BJ (cell line): ENCODE results near the gene C16orf86. TPM values are rescaled to one million over a fixed set of nuclear protein-coding genes. Genes with fewer than 3 reads are reported as not detected.

Experiments
- CTCF ChIA-PET: fragments of 350-600 bp; formaldehyde crosslinking; extraction: SDS; loops from one replicate; lab custom pipeline; 2021; ENCODE audit warnings: antibody characterized with exemption, inconsistent platforms; lab: Yijun Ruan, JAX
- POLR2A ChIA-PET: fragments of 300-600 bp; sonication (Branson Sonifier 250); formaldehyde crosslinking; extraction: SDS; loops from one replicate; lab custom pipeline; 2021; ENCODE audit warnings: antibody characterized with exemption; lab: Charles Lee
- DNase-seq: peaks from one replicate; pipeline ENCODE4 v3.0.0-alpha.2; 2011; ENCODE audit warnings: low read depth
- H3K27me3 ChIP-seq: 2 replicates; pipeline ENCODE4 v1.6.0; 2011; ENCODE audit warnings: low read length; ENCODE audit not compliant: control insufficient read depth, insufficient read depth
- H3K36me3 ChIP-seq: 2 replicates; pipeline ENCODE4 v1.5.1; 2011; ENCODE audit warnings: low read length; ENCODE audit not compliant: control insufficient read depth, insufficient read depth
- H3K4me3 ChIP-seq: 2 replicates; pipeline ENCODE4 v1.5.1; 2011; ENCODE audit warnings: low read depth, mild to moderate bottlenecking, control low read depth, low read length
- CTCF ChIP-seq: IDR thresholded peaks from 2 replicates; pipeline ENCODE4 v1.5.1; 2011; ENCODE audit warnings: low read depth, mild to moderate bottlenecking, control low read depth, inconsistent platforms, low read length, moderate library complexity; ENCODE audit not compliant: insufficient read depth
- polyA plus RNA-seq: library from polyadenylated mRNA; depleted of rRNA; stranded (reverse); fragments of >200 nt; gene quantifications from 2 replicates; pipeline ENCODE4 v1.2.3, GENCODE V29; 2011

The C16orf86 gene
- polyA plus RNA-seq, 1 experiment, result 1.5 TPM

GRCh38 chr16:67674851-67675578 lies 8.4 kb downstream of the C16orf86 start:
- Histone ChIP-seq H3K36me3 (0 out of 2 replicates have a peak, but pooled peaks cover 3% of the 10 kb centered on the region), H3K4me3 (no peak overlapping the region), H3K27me3 (no peaks in the 10 kb centered on the region)
- TF ChIP-seq CTCF, result no peak
- ChIA-PET POLR2A (no interaction called here), CTCF (interaction anchor here (1.0 to 2.0 kb wide), 4 partner anchors 114 to 251 kb away, joined by 3 to 12 read pairs (median 3); no protein-coding TSS in a partner anchor)
- no peak for DNase-seq

GRCh38 chr16:67675579-67675935 lies 8.9 kb downstream of the C16orf86 start:
- Histone ChIP-seq H3K4me3 (no peak overlapping the region), H3K36me3 (0 out of 2 replicates have a peak, but pooled peaks cover 3% of the 10 kb centered on the region), H3K27me3 (no peaks in the 10 kb centered on the region)
- ChIA-PET POLR2A (no interaction called here), CTCF (interaction anchor here (1.0 to 2.0 kb wide), 2 partner anchors 141 to 250 kb away, joined by 3 to 12 read pairs; no protein-coding TSS in a partner anchor)
- TF ChIP-seq CTCF, result no peak
- no peak for DNase-seq

- ChIA-PET POLR2A (no interaction called here), CTCF (interaction anchor here (2.0 kb wide), 1 partner anchor 140 kb away, joined by 12 read pairs; no protein-coding TSS in a partner anchor)
- Histone ChIP-seq H3K36me3 (0 out of 2 replicates have a peak, but pooled peaks cover 3% of the 10 kb centered on the region), H3K27me3 (no peaks in the 10 kb centered on the region), H3K4me3 (no peak overlapping the region)
- TF ChIP-seq CTCF, result no peak
- no peak for DNase-seq
These were observed 9.4 kb downstream of the C16orf86 start for GRCh38 chr16:67675999-67676398.

- no peak for TF ChIP-seq CTCF
- ChIA-PET CTCF (interaction anchor here (1.2 to 2.0 kb wide), 2 partner anchors 8 to 140 kb away, joined by 7 to 12 read pairs; no protein-coding TSS in a partner anchor), POLR2A (no interaction called here)
- DNase-seq, result no peak
- H3K36me3 ChIP-seq, result 0 out of 2 replicates have a peak, but pooled peaks cover 3% of the 10 kb centered on the region
- no peaks in the 10 kb centered on the region for H3K27me3 ChIP-seq
- H3K4me3 ChIP-seq, result no peak overlapping the region
These were observed 9.9 kb downstream of the C16orf86 start for GRCh38 chr16:67676516-67676915.

GRCh38 chr16:67676939-67677338 lies 10.3 kb downstream of the C16orf86 start:
- H3K36me3 ChIP-seq, result 0 out of 2 replicates have a peak, but pooled peaks cover 3% of the 10 kb centered on the region
- no peak for TF ChIP-seq CTCF
- CTCF ChIA-PET, result interaction anchor here (1.2 to 2.0 kb wide), 2 partner anchors 9 to 139 kb away, joined by 7 to 12 read pairs; no protein-coding TSS in a partner anchor
- DNase-seq, result no peak
- POLR2A ChIA-PET, result no interaction called here
- H3K27me3 ChIP-seq, result no peaks in the 10 kb centered on the region
- H3K4me3 ChIP-seq, result no peak overlapping the region
